Measurements from ENCODE around the gene SCARB1. TPM values are rescaled to one million over a fixed set of nuclear protein-coding genes. Genes with fewer than 3 reads are reported as not detected.
A peak's percentile ranks its signal among the peaks of the same experiment; 100 is the strongest.

SCARB1 gene
- total and polyA plus RNA-seq, 2 of the 13 experiments (the other 11 are each of a cell fraction or from before 2014, with no cell fraction given): 63.4 to 160 TPM

GRCh38 chr12:124900345-124900795 lies 36.7 kb upstream of the SCARB1 start (continued):
- peak; percentile 84 for TF ChIP-seq ZNF644 (CRISPR knock-in tag; IDR thresholded peaks at IDR 0.05; ENCODE audit: low read depth)
- TF ChIP-seq ZKSCAN8 (CRISPR knock-in tag; IDR thresholded peaks at IDR 0.05; ENCODE audit: borderline replicate concordance): peak; percentile 79; the same call in 1 of the 2 replicates
- TF ChIP-seq ZNF280D (CRISPR knock-in tag; IDR thresholded peaks at IDR 0.05): peak; percentile 89
- peak; percentile 79 for TF ChIP-seq PHF21A (CRISPR knock-in tag; IDR thresholded peaks at IDR 0.05)
- peak; percentile 25; the same call in 1 of the 2 replicates for TF ChIP-seq ZMYM2 (CRISPR knock-in tag; IDR thresholded peaks at IDR 0.05)
- TF ChIP-seq ZNF281 (CRISPR knock-in tag; IDR thresholded peaks at IDR 0.05; ENCODE audit: borderline replicate concordance): peak; percentile 28; the same call in 1 of the 2 replicates
- peak; percentile 57; the same call in 1 of the 2 replicates for TF ChIP-seq RCOR2 (CRISPR knock-in tag; IDR thresholded peaks at IDR 0.05)
- peak; percentile 87 for TF ChIP-seq ATF2 (CRISPR knock-in tag; IDR thresholded peaks at IDR 0.05)
- peak; percentile 77; the same call in 1 of the 2 replicates for TF ChIP-seq MYPOP (CRISPR knock-in tag; IDR thresholded peaks at IDR 0.05)
- TF ChIP-seq IRF2 (CRISPR knock-in tag; IDR thresholded peaks at IDR 0.05): peak; percentile 64
- peak; percentile 62 for TF ChIP-seq TEAD3 (CRISPR knock-in tag; optimal IDR thresholded peaks at IDR 0.05; ENCODE audit: borderline replicate concordance)
- TF ChIP-seq PHF8 (CRISPR knock-in tag; IDR thresholded peaks at IDR 0.05): peak; percentile 41
- TF ChIP-seq PPARG (CRISPR knock-in tag; conservative IDR thresholded peaks at IDR 0.05): peak; percentile 88
- TF ChIP-seq ERF (CRISPR knock-in tag; IDR thresholded peaks at IDR 0.05): peak; percentile 57; the same call in 1 of the 2 replicates
- TF ChIP-seq ZC3H13 (CRISPR knock-in tag; IDR thresholded peaks at IDR 0.05): peak; percentile 75; the same call in 1 of the 2 replicates
- peak; percentile 80; the same call in 1 of the 2 replicates for TF ChIP-seq ZMYM3 (CRISPR knock-in tag; IDR thresholded peaks at IDR 0.05)
- peak; percentile 98 for TF ChIP-seq HNF1A (IDR thresholded peaks at IDR 0.05; ENCODE audit: low read depth)
- TF ChIP-seq HNF1A (CRISPR knock-in tag; IDR thresholded peaks at IDR 0.05; ENCODE audit: borderline replicate concordance): peak; percentile 98
